Glutamatergic neuron (in vitro differentiated cells): ENCODE results near the gene ZFYVE16. TPM values are rescaled to one million over a fixed set of nuclear protein-coding genes. Genes with fewer than 3 reads are reported as not detected.
"Not testable (repeated sequence)": the region's sequence is repeated elsewhere in the genome, so short reads cannot be mapped to it uniquely, and the experiment has no call there.

Experiments used
- DNase-seq: peaks from one replicate; pipeline ENCODE4 v3.0.0; 2022
- H3K27ac Mint-ChIP-seq: one replicate; pipeline ENCODE4 v1.8.0; 2020; ENCODE audit warnings: mild to moderate bottlenecking, mixed read lengths, inconsistent platforms; ENCODE audit not compliant: unreplicated experiment
- H3K27me3 Mint-ChIP-seq: one replicate; pipeline ENCODE4 v1.8.0; 2020; ENCODE audit warnings: mild to moderate bottlenecking, moderate library complexity, mixed read lengths, inconsistent platforms; ENCODE audit not compliant: unreplicated experiment
- H3K36me3 Mint-ChIP-seq: one replicate; pipeline ENCODE4 v1.8.0; 2020; ENCODE audit warnings: mild to moderate bottlenecking, mixed read lengths, inconsistent platforms; ENCODE audit not compliant: unreplicated experiment
- H3K4me1 Mint-ChIP-seq: one replicate; pipeline ENCODE4 v1.8.0; 2020; ENCODE audit warnings: mild to moderate bottlenecking, low read depth, mixed read lengths, inconsistent platforms; ENCODE audit not compliant: unreplicated experiment
- H3K4me3 Mint-ChIP-seq: one replicate; pipeline ENCODE4 v1.8.0; 2020; ENCODE audit warnings: mild to moderate bottlenecking, mixed read lengths, inconsistent platforms; ENCODE audit not compliant: unreplicated experiment
- H3K9me3 Mint-ChIP-seq: one replicate; pipeline ENCODE4 v1.8.0; 2020; ENCODE audit warnings: mild to moderate bottlenecking, moderate library complexity, mixed read lengths, inconsistent platforms; ENCODE audit not compliant: unreplicated experiment
- CTCF ChIP-seq: fragments of 200-600 bp; sonication (generic); IDR thresholded peaks from one replicate; pipeline ENCODE4 v1.5.0; 2021; ENCODE audit not compliant: partially characterized antibody, unreplicated experiment
- total RNA-seq: library from RNA; stranded (reverse); fragmentation: NEBNext Ultra II Directional; extraction: Animal tissue kit (Norgen Biotek cat#: 25700); gene quantifications from one replicate; pipeline ENCODE4 v1.2.1, GENCODE V29; 2021; ENCODE audit not compliant: unreplicated experiment

Gene ZFYVE16
- total RNA-seq, 1 donor from 2014 or later, result 51.5 TPM

- Mint-ChIP-seq H3K36me3 (no peaks in the 10 kb centered on the region), H3K4me1 (no peaks in the 10 kb centered on the region), H3K4me3 (peak overlapping the region; percentile 89), H3K9me3 (peaks cover 2% of the 10 kb centered on the region), H3K27ac (no peak overlapping the region), H3K27me3 (no peaks in the 10 kb centered on the region)
- no peak for DNase-seq
- no peak for TF ChIP-seq CTCF
These were observed 79.6 kb downstream of the ZFYVE16 start for GRCh38 chr5:80487444-80487828.

GRCh38 chr5:80487829-80488721, 80.2 kb downstream of the ZFYVE16 start, which contains the start of gene FAM151B:
TSS of gene FAM151B (plus strand) at chr5:80488100. CDS start at chr5:80488124, 24 bp downstream.
- no peak for TF ChIP-seq CTCF
- Mint-ChIP-seq H3K4me3 (peak within 1 kb of the TSS; percentile 92), H3K9me3 (peaks cover 2% of the 10 kb centered on the region), H3K36me3 (no peaks in the 10 kb centered on the region), H3K4me1 (no peaks in the 10 kb centered on the region), H3K27me3 (no peaks in the 10 kb centered on the region), H3K27ac (no peak within 1 kb of the TSS)
- DNase-seq, result peak; percentile 80

- no peaks in the 10 kb centered on the region for H3K9me3 Mint-ChIP-seq
- no peak for DNase-seq
- H3K27ac Mint-ChIP-seq, result no peak overlapping the region
- no peak overlapping the region for H3K4me3 Mint-ChIP-seq
- TF ChIP-seq CTCF, result no peak
- no peaks in the 10 kb centered on the region for H3K4me1 Mint-ChIP-seq
- no peaks in the 10 kb centered on the region for H3K27me3 Mint-ChIP-seq
- no peaks in the 10 kb centered on the region for H3K36me3 Mint-ChIP-seq
These were observed 83.4 kb downstream of the ZFYVE16 start for GRCh38 chr5:80491296-80491695.

- Mint-ChIP-seq H3K4me3 (no peak overlapping the region), H3K27me3 (no peaks in the 10 kb centered on the region), H3K36me3 (no peaks in the 10 kb centered on the region), H3K27ac (no peak overlapping the region), H3K4me1 (no peaks in the 10 kb centered on the region), H3K9me3 (no peaks in the 10 kb centered on the region)
- DNase-seq, result no peak
- no peak for TF ChIP-seq CTCF
These were observed 84.9 kb downstream of the ZFYVE16 start for GRCh38 chr5:80492741-80493140.

DNA sequence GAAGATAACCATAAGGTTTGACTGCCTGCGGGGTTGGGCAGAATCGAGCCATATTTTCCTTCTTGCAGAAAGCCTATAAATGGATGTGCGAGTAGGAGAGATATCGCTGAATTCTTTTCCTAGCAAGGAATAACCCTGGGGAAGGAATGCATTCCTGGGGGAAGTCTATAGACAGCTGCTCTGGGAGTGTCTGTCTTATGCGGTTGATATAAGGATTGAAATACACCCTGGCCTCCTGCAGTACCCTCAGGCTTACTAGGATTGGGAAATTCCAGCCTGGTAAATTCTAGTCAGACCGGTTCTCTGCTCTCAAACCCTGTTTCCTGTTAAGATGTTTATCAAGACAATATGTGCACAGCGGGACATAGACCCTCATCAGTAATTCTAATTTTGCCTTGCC, 85.6 kb downstream of the ZFYVE16 start:
- H3K4me3 Mint-ChIP-seq, result not testable (repeated sequence)

More for the DNA sequence above, 85.6 kb downstream of the ZFYVE16 start:
- H3K36me3 Mint-ChIP-seq, H3K4me1 Mint-ChIP-seq, H3K27ac Mint-ChIP-seq, DNase-seq, H3K27me3 Mint-ChIP-seq, H3K9me3 Mint-ChIP-seq: not testable (repeated sequence)
